ENCODE results near the gene WASF1.

- no peak for TF ChIP-seq GATA2 (IDR thresholded peaks at IDR 0.05; ENCODE audit: low read depth, low read length)
- no peak for TF ChIP-seq GATA3 (IDR thresholded peaks at IDR 0.05; ENCODE audit: low read depth, low read length)
These were observed 11.3 kb upstream of the WASF1 start for GRCh38 chr6:110190726-110191125.

Measured in SH-SY5Y (cell line).